Immature natural killer cell (primary cell): Measurements from ENCODE around the gene PDCD10. TPM values are rescaled to one million over a fixed set of nuclear protein-coding genes. Genes with fewer than 3 reads are reported as not detected.

ENCODE experiments used
- DNase-seq, 3 donors: peaks; one replicate each; pipeline ENCODE4 v3.0.0; 2022; ENCODE audit warnings: mixed read lengths in 1 of 3
- H3K27ac Mint-ChIP-seq, 6 donors: one replicate each; pipeline ENCODE4 v1.8.0; 2020; ENCODE audit warnings: mixed read lengths in 6 of 6, mild to moderate bottlenecking in 5 of 6, inconsistent platforms in 4 of 6, moderate library complexity in 3 of 6
- H3K27me3 Mint-ChIP-seq, 3 donors: one replicate each; pipeline ENCODE4 v1.8.0; 2020 to 2021; ENCODE audit warnings: low read depth in 3 of 3, mild to moderate bottlenecking in 3 of 3, mixed read lengths in 3 of 3, moderate library complexity in 3 of 3, inconsistent platforms in 1 of 3
- H3K36me3 Mint-ChIP-seq, 3 donors: one replicate each; pipeline ENCODE4 v1.8.0; 2020; ENCODE audit warnings: mixed read lengths in 3 of 3, inconsistent platforms in 2 of 3, mild to moderate bottlenecking in 2 of 3
- H3K4me1 Mint-ChIP-seq, 2 donors: one replicate each; pipeline ENCODE4 v1.8.0; 2020; ENCODE audit warnings: inconsistent platforms in 2 of 2, mild to moderate bottlenecking in 2 of 2, mixed read lengths in 2 of 2, moderate library complexity in 1 of 2
- H3K4me3 Mint-ChIP-seq, 5 donors: one replicate each; pipeline ENCODE4 v1.8.0; 2020; ENCODE audit warnings: mild to moderate bottlenecking in 5 of 5, mixed read lengths in 5 of 5, inconsistent platforms in 3 of 5, moderate library complexity in 3 of 5
- H3K9me3 Mint-ChIP-seq, 6 donors: one replicate each; pipeline ENCODE4 v1.8.0; 2020; ENCODE audit warnings: mild to moderate bottlenecking in 6 of 6, mixed read lengths in 6 of 6, inconsistent platforms in 4 of 6, moderate library complexity in 3 of 6
- polyA plus RNA-seq, 3 donors: library from polyadenylated mRNA; unstranded; fragments of 300-500 nt; fragmentation: Illumina TruSeq; gene quantifications; one replicate each; pipeline ENCODE4 v1.2.3, GENCODE V29; 2021

The PDCD10 gene
- polyA plus RNA-seq, 3 donors from 2014 or later, result 93.4 to 126 (median 106) TPM

DNA sequence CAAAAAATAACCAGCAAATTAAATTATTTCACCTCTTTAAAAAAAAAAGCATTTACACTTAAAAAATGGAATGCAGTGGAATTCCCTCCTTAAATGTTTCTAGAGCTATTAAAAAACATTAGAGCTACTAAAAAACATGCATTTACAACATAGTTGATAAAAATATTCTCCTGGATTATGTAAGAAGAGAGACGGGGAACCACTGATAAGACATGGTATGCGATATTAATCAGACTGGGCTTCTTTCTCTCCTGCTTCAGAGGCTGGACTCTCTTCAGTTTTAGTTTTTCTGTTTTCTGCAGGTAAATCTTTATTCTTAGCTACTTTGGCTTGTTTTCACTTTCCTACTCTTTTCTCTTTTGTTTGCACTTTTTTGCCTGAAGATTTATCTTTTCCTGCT, 40.6 kb downstream of the PDCD10 start:
- Mint-ChIP-seq H3K4me3 (no peak overlapping the region), H3K27ac (peak overlapping the region in 5 of 6 donors; percentile 4 to 75 (median 44)), H3K36me3 (peaks cover 8 to 27% (median 13%) of the 10 kb centered on the region in 3 donors)

DNA sequence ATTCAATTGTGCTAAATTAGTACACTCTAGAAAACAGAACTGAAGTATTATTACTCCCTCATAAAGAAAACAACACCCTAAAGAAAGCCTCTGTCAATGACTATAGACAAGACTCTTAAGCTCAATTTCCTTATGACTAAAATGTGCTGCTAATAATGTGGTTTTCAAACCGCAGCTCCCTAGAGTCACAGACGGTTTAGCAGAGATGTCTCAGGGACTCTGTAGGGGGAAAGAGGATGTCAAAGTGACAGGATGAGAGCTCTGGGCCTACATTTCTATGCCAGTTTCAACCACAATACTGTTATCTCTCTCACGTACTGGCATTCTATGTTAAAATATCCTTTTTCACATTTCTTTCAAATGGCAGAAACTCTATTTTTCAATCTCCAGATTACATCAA, 43.3 kb downstream of the PDCD10 start:
- peaks cover 13 to 28% (median 15%) of the 10 kb centered on the region in 3 donors for H3K36me3 Mint-ChIP-seq
- no peaks in the 10 kb centered on the region for H3K9me3 Mint-ChIP-seq
- peaks cover 18 to 46% of the 10 kb centered on the region in 2 donors for H3K4me1 Mint-ChIP-seq
- peak; percentile 14 to 38 (median 23) for DNase-seq
- peak overlapping the region in 3 of 5 donors; percentile 14 to 60 (median 50) for H3K4me3 Mint-ChIP-seq
- H3K27ac Mint-ChIP-seq, result peak overlapping the region; percentile 57 to 89 (median 83)
- H3K27me3 Mint-ChIP-seq, result no peaks in the 10 kb centered on the region

More for the DNA sequence above, 40.6 kb downstream of the PDCD10 start:
- DNase-seq, result no peak
- H3K4me1 Mint-ChIP-seq, result peaks cover 18 to 49% of the 10 kb centered on the region in 2 donors
- no peaks in the 10 kb centered on the region for H3K27me3 Mint-ChIP-seq
- no peaks in the 10 kb centered on the region for H3K9me3 Mint-ChIP-seq

DNA sequence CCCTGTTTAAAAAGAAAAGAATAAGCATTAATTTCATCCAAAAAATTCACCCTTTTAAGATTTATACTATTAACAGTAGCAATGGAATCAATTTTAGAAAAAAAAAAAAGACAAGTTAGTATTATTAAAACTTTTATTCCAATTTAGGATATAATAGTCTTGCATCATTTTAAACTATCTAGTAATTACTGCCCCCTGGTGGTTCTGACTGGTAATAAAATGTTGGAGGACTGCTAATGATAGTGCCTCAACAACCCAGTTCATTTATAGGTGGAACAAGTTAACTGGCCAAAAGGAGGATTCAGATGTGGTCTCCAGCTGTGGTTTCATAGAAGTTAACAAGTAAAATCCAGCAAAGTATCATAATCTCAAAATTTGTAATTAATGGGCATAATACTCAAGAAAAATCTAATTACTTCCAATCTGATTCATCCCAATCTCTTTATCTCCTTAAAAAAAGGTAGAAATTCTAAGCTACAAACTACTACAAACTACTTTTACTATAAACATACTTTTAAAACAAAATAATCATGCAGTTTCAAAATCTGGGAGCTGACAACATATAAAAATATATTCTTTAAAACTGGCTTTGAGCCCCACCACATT, 50.2 kb downstream of the PDCD10 start:
- Mint-ChIP-seq H3K9me3 (no peaks in the 10 kb centered on the region), H3K4me3 (no peak overlapping the region), H3K36me3 (peaks cover 8 to 19% (median 10%) of the 10 kb centered on the region in 3 donors), H3K27me3 (no peaks in the 10 kb centered on the region), H3K27ac (no peak overlapping the region), H3K4me1 (peaks cover 2 to 12% of the 10 kb centered on the region in 2 donors)
- DNase-seq, result peak; percentile 54 to 55 (median 55)

DNA sequence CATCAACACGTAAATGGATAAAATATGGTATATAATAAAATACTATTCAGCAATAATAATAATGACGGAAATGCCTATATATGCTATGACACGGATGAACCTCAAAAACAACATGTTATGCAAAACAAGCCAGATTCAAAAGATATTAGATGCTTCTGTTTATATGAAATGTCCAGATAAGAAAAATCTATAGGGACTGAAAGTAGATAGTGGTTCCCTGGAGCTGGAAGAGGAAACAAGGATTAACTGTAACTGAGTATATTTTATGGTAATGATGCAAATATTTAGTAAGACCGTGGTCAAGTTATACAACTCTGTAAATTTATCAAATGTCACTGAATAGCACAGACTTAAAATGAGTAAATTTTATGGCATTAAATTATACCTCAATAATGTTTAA, 55.2 kb downstream of the PDCD10 start:
- H3K36me3 Mint-ChIP-seq, result peaks cover 29 to 39% (median 33%) of the 10 kb centered on the region in 3 donors
- no peak overlapping the region for H3K27ac Mint-ChIP-seq
- DNase-seq, result no peak
- peaks cover 0 to 16% (median 11%) of the 10 kb centered on the region in 6 donors for H3K9me3 Mint-ChIP-seq
- no peak overlapping the region for H3K4me3 Mint-ChIP-seq
- H3K4me1 Mint-ChIP-seq, result peaks cover 5 to 16% of the 10 kb centered on the region in 2 donors
- H3K27me3 Mint-ChIP-seq, result peaks cover 0 to 3% (median 0%) of the 10 kb centered on the region in 3 donors

DNA sequence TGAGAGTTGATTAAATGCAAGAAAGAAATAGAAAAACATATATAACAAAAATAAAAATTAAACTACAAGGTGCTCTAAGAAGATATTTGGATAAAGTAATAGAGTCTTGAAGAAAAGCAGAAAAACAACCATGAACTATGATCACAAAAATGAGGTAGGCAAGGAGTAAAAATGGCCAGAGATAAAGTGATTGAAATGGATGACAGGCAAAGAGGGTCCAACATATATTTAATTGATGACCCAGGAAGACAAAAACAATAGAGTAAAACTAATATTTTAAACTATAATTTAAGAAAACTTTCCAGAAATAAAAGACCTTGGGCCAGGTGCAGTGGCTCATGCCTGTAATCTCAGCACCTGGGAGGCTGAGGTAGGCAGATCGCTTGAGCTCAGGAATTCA, 58.8 kb downstream of the PDCD10 start:
- Mint-ChIP-seq H3K36me3 (peaks cover 38 to 56% (median 54%) of the 10 kb centered on the region in 3 donors), H3K4me1 (peaks cover 5 to 16% of the 10 kb centered on the region in 2 donors)
- no peak for DNase-seq

DNA sequence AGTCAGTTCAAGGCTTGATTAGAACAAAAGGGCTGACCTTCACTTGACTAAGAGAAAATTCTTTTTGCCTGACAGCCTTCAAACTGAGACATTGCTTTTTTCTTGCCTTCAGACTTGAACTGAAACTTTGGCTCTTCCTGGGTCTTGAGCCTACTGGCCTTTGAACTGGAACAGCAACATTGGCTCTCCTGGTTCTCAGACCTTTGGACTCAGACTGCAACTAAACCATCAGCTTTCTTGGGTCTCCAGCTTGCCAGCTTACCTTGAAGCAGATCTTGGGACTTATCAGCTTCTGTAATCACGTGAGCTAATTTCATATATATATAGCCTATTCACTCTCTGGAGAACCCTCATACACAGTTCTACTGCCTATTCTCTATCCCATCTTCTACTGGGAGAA, 61.5 kb downstream of the PDCD10 start:
- no peak overlapping the region for H3K4me3 Mint-ChIP-seq
- H3K27me3 Mint-ChIP-seq, result peaks cover 0 to 3% (median 0%) of the 10 kb centered on the region in 3 donors
- no peak for DNase-seq
- peaks cover 2 to 16% (median 11%) of the 10 kb centered on the region in 6 donors for H3K9me3 Mint-ChIP-seq
- peaks cover 38 to 57% (median 53%) of the 10 kb centered on the region in 3 donors for H3K36me3 Mint-ChIP-seq
- H3K27ac Mint-ChIP-seq, result no peak overlapping the region
- peaks cover 5 to 16% of the 10 kb centered on the region in 2 donors for H3K4me1 Mint-ChIP-seq

More for the DNA sequence above, 58.8 kb downstream of the PDCD10 start:
- Mint-ChIP-seq H3K27me3 (peaks cover 0 to 3% (median 0%) of the 10 kb centered on the region in 3 donors), H3K4me3 (no peak overlapping the region), H3K27ac (no peak overlapping the region), H3K9me3 (peaks cover 2 to 16% (median 11%) of the 10 kb centered on the region in 6 donors)

DNA sequence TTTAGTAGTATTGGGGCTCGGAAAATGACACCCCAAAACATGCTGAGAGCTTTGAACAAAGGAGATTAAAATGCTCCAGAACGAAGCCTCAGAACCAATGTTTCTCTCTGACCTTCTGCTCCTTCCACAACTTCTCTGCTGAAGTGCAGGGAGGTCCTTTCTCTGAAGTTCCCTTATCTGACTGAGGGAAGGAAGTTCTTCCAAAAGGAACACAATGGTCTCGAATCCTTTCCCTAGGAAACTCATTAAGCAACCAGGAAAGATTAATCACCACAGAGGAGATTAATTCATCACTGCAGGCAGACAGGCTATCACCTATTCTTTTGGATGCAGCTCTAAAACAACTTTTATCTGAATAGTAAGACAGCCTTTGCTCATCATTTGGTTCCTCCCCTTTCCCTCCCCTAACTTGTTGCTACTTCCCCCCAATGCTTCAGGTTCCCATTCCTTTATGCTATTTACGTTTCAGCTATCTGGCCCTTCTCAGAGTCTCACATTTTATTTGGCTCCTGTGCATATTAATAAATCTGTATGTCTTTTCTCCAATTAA, 62.7 kb downstream of the PDCD10 start:
- Mint-ChIP-seq H3K27ac (peak overlapping the region in 1 of 6 donors; percentile 10), H3K9me3 (peaks cover 2 to 16% (median 11%) of the 10 kb centered on the region in 6 donors), H3K4me1 (peaks cover 2 to 4% of the 10 kb centered on the region in 2 donors), H3K36me3 (peaks cover 37 to 56% (median 52%) of the 10 kb centered on the region in 3 donors), H3K27me3 (peaks cover 0 to 3% (median 0%) of the 10 kb centered on the region in 3 donors), H3K4me3 (no peak overlapping the region)
- DNase-seq, result no peak

DNA sequence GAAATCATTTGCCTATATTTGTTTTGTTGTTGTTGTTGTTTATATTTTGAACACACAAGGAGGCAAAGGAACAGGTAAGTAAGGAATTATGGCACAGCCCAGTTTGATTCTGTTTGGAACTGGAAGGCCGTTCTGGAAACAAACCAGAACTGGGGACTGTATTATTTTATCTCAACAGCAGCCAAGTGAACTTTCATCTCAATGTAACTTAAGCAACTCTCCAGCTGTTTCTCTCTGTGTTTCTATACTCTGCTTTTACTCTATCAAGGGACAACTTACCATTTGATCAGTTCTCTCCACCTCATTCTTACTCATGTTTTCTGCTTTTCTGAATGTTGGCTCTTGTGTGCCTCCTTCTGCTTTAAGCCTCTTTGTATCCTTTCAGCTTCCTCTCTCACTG, 65.0 kb downstream of the PDCD10 start:
- H3K36me3 Mint-ChIP-seq, result peaks cover 15 to 33% (median 30%) of the 10 kb centered on the region in 3 donors
- DNase-seq, result no peak
- H3K4me1 Mint-ChIP-seq, result no peaks in the 10 kb centered on the region
- peak overlapping the region in 1 of 6 donors; percentile 53 for H3K27ac Mint-ChIP-seq
- H3K9me3 Mint-ChIP-seq, result peaks cover 0 to 2% (median 0%) of the 10 kb centered on the region in 6 donors
- peaks cover 0 to under 1% (median 0%) of the 10 kb centered on the region in 3 donors for H3K27me3 Mint-ChIP-seq
- H3K4me3 Mint-ChIP-seq, result no peak overlapping the region

DNA sequence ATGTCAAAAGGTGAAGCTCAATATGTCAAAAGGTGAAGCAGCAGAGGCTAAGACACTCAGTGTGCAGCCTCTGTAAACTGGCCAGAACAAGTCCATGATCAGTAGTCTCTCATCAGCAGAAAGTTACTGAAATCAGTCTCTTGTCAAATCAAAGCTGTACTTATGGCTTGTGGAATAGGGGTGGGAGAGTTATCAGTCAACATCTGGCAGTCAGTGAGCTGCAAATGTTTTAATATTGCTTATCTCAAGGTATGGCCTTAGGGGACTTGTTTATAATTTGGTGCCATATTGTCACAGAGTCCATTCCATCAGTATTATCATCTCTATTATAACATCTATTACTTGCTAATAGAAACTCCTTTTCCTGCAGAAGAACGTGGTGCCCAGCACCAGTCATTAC, 66.0 kb downstream of the PDCD10 start:
- H3K27me3 Mint-ChIP-seq, result peaks cover 0 to 6% (median 0%) of the 10 kb centered on the region in 3 donors
- H3K9me3 Mint-ChIP-seq, result no peaks in the 10 kb centered on the region
- H3K36me3 Mint-ChIP-seq, result peaks cover 5 to 23% (median 19%) of the 10 kb centered on the region in 3 donors
- no peaks in the 10 kb centered on the region for H3K4me1 Mint-ChIP-seq
- no peak for DNase-seq
- H3K27ac Mint-ChIP-seq, result no peak overlapping the region
- no peak overlapping the region for H3K4me3 Mint-ChIP-seq

DNA sequence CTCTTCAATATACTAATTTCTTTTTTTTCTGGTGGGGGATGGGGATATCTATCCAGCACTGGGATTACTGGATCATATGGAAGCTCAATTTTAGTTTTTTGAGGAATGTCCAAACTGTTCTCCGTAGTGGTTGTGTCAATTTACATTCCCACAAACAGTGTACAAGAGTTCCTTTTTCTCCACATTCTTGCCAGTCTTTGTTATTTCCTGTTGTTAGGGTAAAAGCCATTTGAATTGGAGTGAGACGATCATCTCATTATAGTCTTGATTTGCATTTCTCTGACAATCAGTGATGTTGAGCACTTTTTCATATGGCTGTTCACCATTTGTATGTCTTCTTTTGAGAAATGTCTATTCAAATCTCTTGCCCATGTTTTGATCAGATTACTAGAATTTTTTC, 68.1 kb downstream of the PDCD10 start:
- H3K27ac Mint-ChIP-seq, result no peak overlapping the region

DNA sequence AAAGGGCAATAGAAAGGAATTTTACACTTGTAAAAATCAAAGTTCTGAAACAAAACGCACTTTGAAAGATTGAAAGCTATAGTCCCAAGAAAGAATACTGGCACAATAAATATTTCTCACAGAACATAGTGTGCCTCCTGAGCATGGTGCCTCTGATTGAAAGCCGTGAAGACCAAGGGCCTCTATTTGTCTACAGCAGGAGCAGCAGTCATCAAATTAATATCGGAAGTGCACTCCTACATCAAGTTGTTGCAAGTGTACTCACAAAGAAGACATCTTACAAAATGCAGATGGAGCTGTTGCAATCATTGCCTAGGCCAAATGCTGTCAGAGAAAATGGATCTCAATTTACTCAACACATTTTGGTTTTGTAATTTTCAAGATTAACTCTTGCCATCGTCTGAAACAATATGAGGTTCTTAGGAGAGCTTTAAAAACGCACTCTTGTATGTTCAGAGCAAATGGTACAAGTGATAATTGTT, 71.7 kb downstream of the PDCD10 start:
- H3K4me1 Mint-ChIP-seq, result no peaks in the 10 kb centered on the region
- no peaks in the 10 kb centered on the region for H3K9me3 Mint-ChIP-seq
- H3K36me3 Mint-ChIP-seq, result no peaks in the 10 kb centered on the region
- DNase-seq, result no peak
- peaks cover 0 to 12% (median 2%) of the 10 kb centered on the region in 3 donors for H3K27me3 Mint-ChIP-seq
- no peak overlapping the region for H3K4me3 Mint-ChIP-seq
- H3K27ac Mint-ChIP-seq, result no peak overlapping the region

More for the DNA sequence above, 68.1 kb downstream of the PDCD10 start:
- Mint-ChIP-seq H3K4me1 (no peaks in the 10 kb centered on the region), H3K36me3 (peaks cover 0 to 8% (median 6%) of the 10 kb centered on the region in 3 donors), H3K9me3 (no peaks in the 10 kb centered on the region), H3K27me3 (peaks cover 0 to 9% (median 2%) of the 10 kb centered on the region in 3 donors), H3K4me3 (no peak overlapping the region)
- DNase-seq, result no peak

DNA sequence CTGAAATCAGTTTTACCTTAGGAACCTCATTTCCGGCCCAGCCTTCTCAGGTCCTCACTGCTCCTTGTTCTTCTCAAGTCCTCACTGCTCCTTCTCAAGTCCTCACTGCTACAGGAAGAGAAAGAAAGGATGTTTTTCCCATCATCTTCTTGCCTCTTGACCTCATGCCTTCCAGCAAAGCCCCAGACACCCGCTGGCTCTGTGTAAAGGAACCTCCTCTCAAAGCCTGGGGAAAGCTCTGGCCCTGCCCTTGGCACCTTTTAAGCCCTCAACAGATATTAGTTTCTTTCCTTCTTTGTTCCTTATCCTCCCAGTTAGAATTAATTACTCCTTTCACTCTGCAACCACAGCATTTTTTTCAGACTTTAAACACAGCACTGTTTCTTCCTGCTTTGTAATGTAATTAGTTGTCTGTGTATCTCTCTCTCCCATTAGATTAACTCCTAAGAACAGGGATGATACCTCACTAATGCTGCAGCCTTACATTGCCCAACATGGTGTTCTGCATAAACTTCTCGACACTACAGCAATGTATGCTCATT, 76.9 kb downstream of the PDCD10 start:
- Mint-ChIP-seq H3K4me1 (peaks cover 8 to 10% of the 10 kb centered on the region in 2 donors), H3K27ac (no peak overlapping the region), H3K36me3 (no peaks in the 10 kb centered on the region), H3K27me3 (peaks cover 2 to 5% (median 3%) of the 10 kb centered on the region in 3 donors), H3K9me3 (no peaks in the 10 kb centered on the region), H3K4me3 (no peak overlapping the region)
- DNase-seq, result no peak

DNA sequence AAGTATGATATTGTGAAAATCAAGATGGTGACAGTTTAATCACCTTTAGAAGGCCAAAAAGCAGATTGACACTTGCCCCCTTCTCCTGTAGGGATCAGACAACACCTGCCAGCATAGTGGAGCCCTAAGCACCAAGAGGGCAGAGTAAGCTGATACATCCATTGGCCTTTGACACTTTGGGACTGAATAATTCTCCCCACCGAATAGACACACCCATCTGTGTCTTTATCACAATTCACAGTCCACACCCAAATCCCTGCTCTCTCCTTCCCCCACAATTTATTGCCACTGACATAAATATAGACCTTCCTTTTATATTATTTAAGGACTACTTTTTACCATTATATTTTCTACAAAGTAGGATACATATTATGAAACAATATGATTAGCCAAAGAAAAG, 77.9 kb downstream of the PDCD10 start:
- Mint-ChIP-seq H3K4me3 (no peak overlapping the region), H3K27ac (peak overlapping the region in 1 of 6 donors; percentile 4), H3K9me3 (no peaks in the 10 kb centered on the region), H3K27me3 (peaks cover 2 to 5% (median 3%) of the 10 kb centered on the region in 3 donors), H3K4me1 (peaks cover 9 to 14% of the 10 kb centered on the region in 2 donors), H3K36me3 (no peaks in the 10 kb centered on the region)
- DNase-seq, result no peak

DNA sequence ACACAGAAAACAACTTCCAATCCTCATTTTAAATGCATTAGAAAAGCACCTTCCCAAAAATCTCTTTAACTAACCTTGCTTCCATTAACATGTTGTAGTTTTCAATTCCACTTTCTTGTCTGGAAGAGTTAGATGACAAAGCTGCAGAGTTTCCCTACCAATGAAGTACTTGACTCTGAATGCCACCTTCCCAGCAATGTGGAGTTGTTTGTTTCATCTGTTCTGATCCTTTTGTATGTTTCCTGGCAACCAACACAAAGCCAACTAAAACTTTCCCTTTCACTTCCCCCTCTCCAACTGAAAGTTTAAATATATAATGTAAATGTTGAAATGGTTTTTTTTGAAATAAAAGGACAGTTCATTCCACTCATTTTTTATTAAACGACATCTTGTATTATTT, 80.9 kb downstream of the PDCD10 start, which contains the start of gene WDR49:
Gene WDR49, minus strand, starts transcription at position 183 of the 400 bp plus-strand sequence. CDS start 517 bp downstream, outside the sequence.
- Mint-ChIP-seq H3K27me3 (peaks cover 0 to 5% (median 2%) of the 10 kb centered on the region in 3 donors), H3K4me3 (peak within 1 kb of the TSS; percentile 11 to 49 (median 34)), H3K27ac (peak within 1 kb of the TSS; percentile 9 to 48 (median 24)), H3K4me1 (peaks cover 40 to 45% of the 10 kb centered on the region in 2 donors), H3K9me3 (peaks cover 0 to 2% (median 0%) of the 10 kb centered on the region in 6 donors), H3K36me3 (no peaks in the 10 kb centered on the region)
- DNase-seq, result no peak
